Panc1 (cell line): Measurements from ENCODE around the gene KRT72. TPM values are rescaled to one million over a fixed set of nuclear protein-coding genes. Genes with fewer than 3 reads are reported as not detected.

Source experiments
- ATAC-seq: fragments of 200-7000 bp; cut with Tn5 transposase; 2 replicates; pipeline ENCODE4 v1.9.1; 2020; ENCODE audit warnings: mild to moderate bottlenecking, moderate library complexity
- BruUV-seq: library from RNA; stranded (reverse); fragments of 400-500 nt; replicated peaks from 2 replicates; lab custom pipeline; 2021; lab: Mats Ljungman, UMichigan
- CTCF ChIA-PET: fragments of 300-600 bp; sonication (Branson Sonifier 250); formaldehyde crosslinking; loops from one replicate; lab custom pipeline; 2022; ENCODE audit warnings: antibody characterized with exemption; lab: Charles Lee
- POLR2A ChIA-PET: fragments of 300-600 bp; sonication (Branson Sonifier 250); formaldehyde crosslinking; loops from one replicate; lab custom pipeline; 2022; ENCODE audit warnings: antibody characterized with exemption; lab: Charles Lee
- DNase-seq: peaks from one replicate; pipeline ENCODE4 v3.0.0-alpha.2; 2010; ENCODE audit warnings: low read depth, low spot score
- H3K27ac ChIP-seq: 2 replicates; pipeline ENCODE4 v1.5.1; 2011; ENCODE audit warnings: mild to moderate bottlenecking, low read length, inconsistent platforms
- H3K27me3 ChIP-seq: fragments of 200-500 bp; sonication (Bioruptor generic); 2 replicates; pipeline ENCODE4 v1.6.0; 2014; ENCODE audit warnings: low read length, inconsistent platforms; ENCODE audit not compliant: control insufficient read depth, insufficient read depth
- H3K36me3 ChIP-seq: fragments of 200-500 bp; sonication (Bioruptor generic); 2 replicates; pipeline ENCODE4 v1.5.1; 2014; ENCODE audit warnings: inconsistent platforms, mild to moderate bottlenecking, low read length, moderate library complexity; ENCODE audit not compliant: control insufficient read depth, insufficient read depth
- H3K4me1 ChIP-seq: 2 replicates; pipeline ENCODE4 v1.5.1; 2011; ENCODE audit warnings: inconsistent platforms, mild to moderate bottlenecking, low read length, moderate library complexity; ENCODE audit not compliant: control insufficient read depth, insufficient read depth
- H3K4me3 ChIP-seq, 2 experiments: 2 replicates each; pipeline ENCODE4 v1.5.1; 2011 to 2012; ENCODE audit warnings: low read depth in 2 of 2, low read length in 2 of 2, mild to moderate bottlenecking in 2 of 2, inconsistent platforms in 1 of 2, moderate library complexity in 1 of 2
- H3K9me3 ChIP-seq: fragments of 200-500 bp; sonication (Bioruptor generic); 2 replicates; pipeline ENCODE4 v1.5.1; 2014; ENCODE audit warnings: low read depth, mild to moderate bottlenecking, inconsistent platforms, low read length, moderate library complexity; ENCODE audit not compliant: control insufficient read depth, insufficient read depth
- POLR2AphosphoS5 ChIP-seq: IDR thresholded peaks from 2 replicates; pipeline ENCODE4 v1.6.1; 2012; ENCODE audit warnings: mild to moderate bottlenecking, low read depth, low read length, moderate library complexity
- SIN3A ChIP-seq: IDR thresholded peaks from 2 replicates; pipeline ENCODE4 v1.6.1; 2012; ENCODE audit warnings: low read depth, mild to moderate bottlenecking, low read length, moderate library complexity, borderline replicate concordance; ENCODE audit not compliant: insufficient read depth
- TCF7L2 ChIP-seq: IDR thresholded peaks from 2 replicates; pipeline ENCODE4 v1.6.1; 2011; ENCODE audit warnings: mild to moderate bottlenecking, low read depth, low read length, inconsistent platforms
- in situ Hi-C: cut with HindIII; loops from 2 replicates; pipeline ENCODE4 v1.10.0; 2016; ENCODE audit warnings: low sequenced_read_pairs, low pct_unique_long_range_greater_than_20kb
- intact Hi-C: fragments of 100-400 bp; cut with micrococcal nuclease; formaldehyde crosslinking; loops from one replicate; pipeline ENCODE4 v1.10.0; 2022; ENCODE audit not compliant: unreplicated experiment
- total RNA-seq: library from RNA; stranded (reverse); gene quantifications from one replicate; pipeline ENCODE4 v1.2.1, GENCODE V29; 2021; ENCODE audit not compliant: unreplicated experiment
- TF ChIP-seq, protein P1 (sequence below), 2 experiments: IDR thresholded peaks; 2 replicates each; pipeline ENCODE4 v1.6.1; 2011 to 2012; ENCODE audit warnings: low read depth in 2 of 2, control low read depth in 1 of 2, low read length in 1 of 2, mild to moderate bottlenecking in 1 of 2, moderate library complexity in 1 of 2; ENCODE audit not compliant: insufficient read depth in 1 of 2
- TF ChIP-seq, protein P2 (sequence below): fragments of 450-650 bp; IDR thresholded peaks from 2 replicates; pipeline ENCODE4 v1.5.1; 2017; ENCODE audit warnings: mild to moderate bottlenecking

KRT72 gene
- total RNA-seq, 1 experiment from 2014 or later: not detected

DNA sequence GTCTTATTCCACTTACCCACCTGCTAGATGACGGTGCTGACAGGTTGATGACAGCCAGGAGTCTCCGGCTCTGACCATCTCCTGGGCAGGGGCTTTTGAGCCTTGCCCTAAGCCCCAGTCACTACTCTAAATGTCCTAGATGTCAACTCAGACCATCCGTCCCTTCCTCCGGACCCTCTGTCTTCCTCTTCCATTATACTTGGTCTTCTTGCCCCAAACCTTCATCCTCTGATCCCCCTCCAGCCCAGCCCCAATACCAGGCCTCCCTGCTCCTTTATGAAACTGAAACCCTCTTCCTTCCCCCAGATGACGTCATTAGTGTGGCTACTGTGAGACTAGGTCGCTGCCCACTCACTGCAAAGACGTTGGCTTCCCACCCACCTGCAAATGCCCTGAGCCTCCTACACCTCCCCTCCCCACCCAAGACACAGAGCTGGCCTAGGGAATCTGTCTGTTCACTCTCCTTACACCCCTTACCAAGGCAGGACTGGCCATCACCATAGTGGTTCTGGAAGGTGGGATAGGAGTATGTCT, 58.4 kb downstream of the KRT72 start:
- no peaks in the 10 kb centered on the region for H3K27me3 ChIP-seq
- ATAC-seq (no peak), DNase-seq (no peak)
- no TSS peak for BruUV-seq
- H3K27ac ChIP-seq: no peak overlapping the region
- TF ChIP-seq POLR2AphosphoS5: no peak
- TF ChIP-seq TCF7L2: no peak
- TF ChIP-seq, protein P1, sequence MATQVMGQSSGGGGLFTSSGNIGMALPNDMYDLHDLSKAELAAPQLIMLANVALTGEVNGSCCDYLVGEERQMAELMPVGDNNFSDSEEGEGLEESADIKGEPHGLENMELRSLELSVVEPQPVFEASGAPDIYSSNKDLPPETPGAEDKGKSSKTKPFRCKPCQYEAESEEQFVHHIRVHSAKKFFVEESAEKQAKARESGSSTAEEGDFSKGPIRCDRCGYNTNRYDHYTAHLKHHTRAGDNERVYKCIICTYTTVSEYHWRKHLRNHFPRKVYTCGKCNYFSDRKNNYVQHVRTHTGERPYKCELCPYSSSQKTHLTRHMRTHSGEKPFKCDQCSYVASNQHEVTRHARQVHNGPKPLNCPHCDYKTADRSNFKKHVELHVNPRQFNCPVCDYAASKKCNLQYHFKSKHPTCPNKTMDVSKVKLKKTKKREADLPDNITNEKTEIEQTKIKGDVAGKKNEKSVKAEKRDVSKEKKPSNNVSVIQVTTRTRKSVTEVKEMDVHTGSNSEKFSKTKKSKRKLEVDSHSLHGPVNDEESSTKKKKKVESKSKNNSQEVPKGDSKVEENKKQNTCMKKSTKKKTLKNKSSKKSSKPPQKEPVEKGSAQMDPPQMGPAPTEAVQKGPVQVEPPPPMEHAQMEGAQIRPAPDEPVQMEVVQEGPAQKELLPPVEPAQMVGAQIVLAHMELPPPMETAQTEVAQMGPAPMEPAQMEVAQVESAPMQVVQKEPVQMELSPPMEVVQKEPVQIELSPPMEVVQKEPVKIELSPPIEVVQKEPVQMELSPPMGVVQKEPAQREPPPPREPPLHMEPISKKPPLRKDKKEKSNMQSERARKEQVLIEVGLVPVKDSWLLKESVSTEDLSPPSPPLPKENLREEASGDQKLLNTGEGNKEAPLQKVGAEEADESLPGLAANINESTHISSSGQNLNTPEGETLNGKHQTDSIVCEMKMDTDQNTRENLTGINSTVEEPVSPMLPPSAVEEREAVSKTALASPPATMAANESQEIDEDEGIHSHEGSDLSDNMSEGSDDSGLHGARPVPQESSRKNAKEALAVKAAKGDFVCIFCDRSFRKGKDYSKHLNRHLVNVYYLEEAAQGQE (IDR thresholded peaks at IDR 0.05; ENCODE audit: insufficient read depth in 1 of 2, low read depth in 2 of 2, low read length in 1 of 2): no peak
- TF ChIP-seq, protein P2, sequence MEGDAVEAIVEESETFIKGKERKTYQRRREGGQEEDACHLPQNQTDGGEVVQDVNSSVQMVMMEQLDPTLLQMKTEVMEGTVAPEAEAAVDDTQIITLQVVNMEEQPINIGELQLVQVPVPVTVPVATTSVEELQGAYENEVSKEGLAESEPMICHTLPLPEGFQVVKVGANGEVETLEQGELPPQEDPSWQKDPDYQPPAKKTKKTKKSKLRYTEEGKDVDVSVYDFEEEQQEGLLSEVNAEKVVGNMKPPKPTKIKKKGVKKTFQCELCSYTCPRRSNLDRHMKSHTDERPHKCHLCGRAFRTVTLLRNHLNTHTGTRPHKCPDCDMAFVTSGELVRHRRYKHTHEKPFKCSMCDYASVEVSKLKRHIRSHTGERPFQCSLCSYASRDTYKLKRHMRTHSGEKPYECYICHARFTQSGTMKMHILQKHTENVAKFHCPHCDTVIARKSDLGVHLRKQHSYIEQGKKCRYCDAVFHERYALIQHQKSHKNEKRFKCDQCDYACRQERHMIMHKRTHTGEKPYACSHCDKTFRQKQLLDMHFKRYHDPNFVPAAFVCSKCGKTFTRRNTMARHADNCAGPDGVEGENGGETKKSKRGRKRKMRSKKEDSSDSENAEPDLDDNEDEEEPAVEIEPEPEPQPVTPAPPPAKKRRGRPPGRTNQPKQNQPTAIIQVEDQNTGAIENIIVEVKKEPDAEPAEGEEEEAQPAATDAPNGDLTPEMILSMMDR: no peak
- no peak for TF ChIP-seq SIN3A
- H3K36me3 ChIP-seq: no peaks in the 10 kb centered on the region
- no peaks in the 10 kb centered on the region for H3K9me3 ChIP-seq
- intact Hi-C loops (no loop called here), in situ Hi-C loops (no loop called here)
- CTCF ChIA-PET: no interaction called here
- POLR2A ChIA-PET: no interaction called here
- H3K4me3 ChIP-seq: no peak overlapping the region
- peaks cover 10% of the 10 kb centered on the region for H3K4me1 ChIP-seq

DNA sequence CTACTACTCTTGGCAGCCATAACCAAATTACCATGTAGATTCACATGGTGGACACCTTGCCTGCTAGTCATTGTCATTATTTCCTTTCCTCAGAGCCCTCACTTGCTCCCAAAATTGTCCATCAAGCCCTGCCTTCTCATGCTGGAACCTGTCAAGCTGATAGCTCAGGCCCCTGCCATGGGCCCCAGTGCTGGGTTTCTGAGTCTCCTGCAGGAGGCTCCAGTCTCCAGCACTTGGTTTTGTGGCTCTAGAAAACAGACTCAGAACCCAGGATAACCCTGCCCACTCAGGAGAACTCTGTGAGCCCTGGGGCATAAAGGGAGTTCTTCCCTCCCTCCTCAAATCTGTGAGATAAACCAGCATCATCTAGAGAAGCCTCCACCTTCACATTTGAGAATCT, 59.1 kb downstream of the KRT72 start:
- CTCF ChIA-PET: no interaction called here
- Histone ChIP-seq H3K27me3 (no peaks in the 10 kb centered on the region), H3K36me3 (no peaks in the 10 kb centered on the region), H3K4me1 (peaks cover 10% of the 10 kb centered on the region), H3K4me3 (no peak overlapping the region), H3K27ac (no peak overlapping the region), H3K9me3 (no peaks in the 10 kb centered on the region)
- no peak for TF ChIP-seq TCF7L2
- TF ChIP-seq POLR2AphosphoS5: no peak
- TF ChIP-seq, protein P1 (IDR thresholded peaks at IDR 0.05; ENCODE audit: insufficient read depth in 1 of 2, low read depth in 2 of 2, low read length in 1 of 2): no peak
- TF ChIP-seq, protein P2: no peak
- no peak for TF ChIP-seq SIN3A
- DNase-seq: no peak
- POLR2A ChIA-PET: no interaction called here
- BruUV-seq: no TSS peak
- ATAC-seq: no peak
- intact Hi-C loops: no loop called here
- in situ Hi-C loops: no loop called here
